Measurements from ENCODE around the gene ELMOD3. TPM values are rescaled to one million over a fixed set of nuclear protein-coding genes. Genes with fewer than 3 reads are reported as not detected.
"Not testable (repeated sequence)": the region's sequence is repeated elsewhere in the genome, so short reads cannot be mapped to it uniquely, and the experiment has no call there.

ELMOD3 gene
- total RNA-seq, 4 donors from 2014 or later = 23.4 to 34.5 (median 31.4) TPM

DNA sequence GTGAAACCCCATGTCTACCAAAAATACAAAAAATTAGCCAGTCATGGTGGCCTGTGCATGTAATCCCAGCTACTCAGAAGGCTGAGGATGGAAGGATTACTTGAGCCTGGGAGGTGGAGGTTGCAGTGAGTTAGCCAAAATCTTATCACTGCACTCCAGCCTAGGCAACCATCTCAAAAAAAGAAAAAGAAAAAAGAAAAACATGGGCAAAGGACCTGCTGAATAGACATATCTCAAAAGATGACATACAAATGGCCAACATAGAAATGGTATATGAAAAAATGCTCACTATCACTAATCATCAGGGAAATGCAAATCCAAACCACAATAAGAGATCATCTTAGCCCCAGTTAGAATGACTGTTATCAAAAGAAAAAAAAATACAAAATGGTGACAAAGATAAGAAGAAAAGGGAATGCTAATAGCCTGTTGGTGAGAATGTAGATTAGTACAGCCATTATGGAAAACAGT lies 25.4 kb upstream of the ELMOD3 start:
- no peaks in the 10 kb centered on the region for H3K27me3 ChIP-seq
- peaks cover 33 to 35% of the 10 kb centered on the region in 2 donors for H3K4me1 ChIP-seq
- DNase-seq = no peak
- H3K36me3 ChIP-seq = peaks cover 0 to 6% of the 10 kb centered on the region in 2 donors
- H3K9me3 ChIP-seq = no peaks in the 10 kb centered on the region
- no peak overlapping the region for H3K27ac ChIP-seq
- TF ChIP-seq, protein P1, sequence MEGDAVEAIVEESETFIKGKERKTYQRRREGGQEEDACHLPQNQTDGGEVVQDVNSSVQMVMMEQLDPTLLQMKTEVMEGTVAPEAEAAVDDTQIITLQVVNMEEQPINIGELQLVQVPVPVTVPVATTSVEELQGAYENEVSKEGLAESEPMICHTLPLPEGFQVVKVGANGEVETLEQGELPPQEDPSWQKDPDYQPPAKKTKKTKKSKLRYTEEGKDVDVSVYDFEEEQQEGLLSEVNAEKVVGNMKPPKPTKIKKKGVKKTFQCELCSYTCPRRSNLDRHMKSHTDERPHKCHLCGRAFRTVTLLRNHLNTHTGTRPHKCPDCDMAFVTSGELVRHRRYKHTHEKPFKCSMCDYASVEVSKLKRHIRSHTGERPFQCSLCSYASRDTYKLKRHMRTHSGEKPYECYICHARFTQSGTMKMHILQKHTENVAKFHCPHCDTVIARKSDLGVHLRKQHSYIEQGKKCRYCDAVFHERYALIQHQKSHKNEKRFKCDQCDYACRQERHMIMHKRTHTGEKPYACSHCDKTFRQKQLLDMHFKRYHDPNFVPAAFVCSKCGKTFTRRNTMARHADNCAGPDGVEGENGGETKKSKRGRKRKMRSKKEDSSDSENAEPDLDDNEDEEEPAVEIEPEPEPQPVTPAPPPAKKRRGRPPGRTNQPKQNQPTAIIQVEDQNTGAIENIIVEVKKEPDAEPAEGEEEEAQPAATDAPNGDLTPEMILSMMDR (IDR thresholded peaks at IDR 0.05) = no peak
- no peak for TF ChIP-seq POLR2A (IDR thresholded peaks at IDR 0.05)
- no peak overlapping the region for H3K4me3 ChIP-seq (replicated peaks in 1 of 3)
- intact Hi-C loops (cut with DNase I) = loop anchor here (10.0 kb wide), 1 partner anchor 216 kb away; no protein-coding TSS in a partner anchor

DNA sequence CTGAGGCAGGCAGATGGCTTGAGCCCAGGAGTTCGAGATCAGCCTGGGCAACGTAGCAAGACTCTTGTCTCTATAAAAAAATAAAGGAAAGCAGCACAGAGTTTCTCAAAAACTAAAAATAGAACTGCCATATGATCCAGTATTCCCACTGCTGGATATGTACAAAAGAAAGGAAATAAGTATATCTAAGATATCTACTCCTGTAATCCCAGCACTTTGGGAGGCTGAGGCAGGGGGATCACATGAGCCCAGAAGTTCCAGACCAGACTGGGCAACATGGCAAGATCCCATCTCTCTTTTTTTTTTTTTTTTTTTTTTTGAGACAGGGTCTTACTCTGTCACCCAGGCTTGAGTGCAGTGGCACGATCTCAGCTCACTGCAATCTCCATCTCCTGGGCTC lies 24.9 kb upstream of the ELMOD3 start:
- WGBS, 2 donors = 84 to 89% methylated on average over 3 of the region's 3 CpGs

DNA sequence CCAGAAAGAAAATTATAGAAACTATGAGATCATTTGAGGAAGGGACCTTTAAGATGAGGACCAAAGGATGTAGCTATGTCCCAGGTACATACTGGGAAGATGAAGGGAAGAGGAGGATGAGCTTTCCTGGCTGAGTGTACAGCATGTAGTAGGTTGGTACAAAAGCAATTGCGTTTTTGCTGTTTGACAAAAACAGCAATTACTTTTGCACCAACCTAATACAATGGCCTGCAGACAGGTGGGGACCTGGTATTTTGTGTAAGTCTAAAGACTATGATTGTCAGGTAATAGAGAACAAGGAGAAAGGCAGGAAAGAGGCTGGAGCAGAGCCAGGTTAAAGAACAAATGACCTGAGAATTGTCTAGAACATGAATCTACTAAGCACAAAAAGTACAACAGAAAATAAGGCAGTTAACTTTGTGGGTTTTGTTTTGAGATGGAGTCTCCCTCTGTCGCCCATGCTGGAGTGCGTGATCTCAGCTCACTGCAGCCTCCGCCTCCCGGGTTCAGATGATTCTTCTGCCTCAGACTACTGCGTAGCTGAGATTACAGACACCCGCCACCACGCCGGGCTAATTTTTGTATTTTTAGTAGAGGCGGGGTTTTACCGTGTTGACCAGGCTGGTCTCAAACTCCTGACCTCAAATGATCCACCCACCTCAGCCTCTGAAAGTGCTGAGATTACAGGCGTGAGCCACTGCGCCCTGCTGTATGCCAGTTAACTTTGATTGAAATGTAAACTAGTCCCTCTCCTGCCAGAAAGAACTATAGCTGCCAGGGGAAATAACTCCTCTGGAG lies 23.5 kb upstream of the ELMOD3 start:
- TF ChIP-seq, protein P1 (IDR thresholded peaks at IDR 0.05) = no peak
- TF ChIP-seq POLR2A (IDR thresholded peaks at IDR 0.05) = no peak
- Histone ChIP-seq H3K27ac (no peak overlapping the region), H3K27me3 (no peaks in the 10 kb centered on the region), H3K36me3 (no peaks in the 10 kb centered on the region), H3K4me1 (peaks cover 19% of the 10 kb centered on the region in 2 donors), H3K4me3 (replicated peaks in 1 of 3) (no peak overlapping the region), H3K9me3 (no peaks in the 10 kb centered on the region)
- intact Hi-C loops (cut with DNase I) = no loop called here
- no peak for DNase-seq
- WGBS, 2 donors = 71 to 84% methylated on average over 13 of the region's 13 CpGs

More for the DNA sequence above, 24.9 kb upstream of the ELMOD3 start:
- not testable (repeated sequence) for DNase-seq; H3K36me3 ChIP-seq; H3K27ac ChIP-seq; H3K9me3 ChIP-seq; H3K4me3 ChIP-seq (replicated peaks in 1 of 3); H3K27me3 ChIP-seq
- intact Hi-C loops (cut with DNase I) = loop anchor here (10.0 kb wide), 1 partner anchor 215 kb away; no protein-coding TSS in a partner anchor
- H3K4me1 ChIP-seq = peaks cover 32% of the 10 kb centered on the region in 2 donors

DNA sequence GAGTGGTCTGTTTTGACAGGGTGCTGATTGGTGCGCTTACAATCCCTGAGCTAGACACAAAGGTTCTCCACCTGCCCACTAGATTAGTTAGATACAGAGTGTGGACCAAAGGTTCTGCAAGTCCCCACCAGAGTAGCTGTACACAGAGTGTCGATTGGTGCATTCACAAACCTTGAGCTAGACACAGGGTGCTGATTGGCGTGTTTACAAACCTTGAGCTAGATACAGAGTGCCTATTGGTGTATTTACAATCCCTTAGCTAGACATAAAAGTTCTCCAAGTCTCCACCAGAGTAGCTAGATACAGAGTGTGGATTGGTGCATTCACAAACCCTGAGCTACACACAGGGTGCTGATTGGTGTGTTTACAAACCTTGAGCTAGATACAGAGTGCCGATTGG lies 20.7 kb upstream of the ELMOD3 start:
- H3K4me1 ChIP-seq; H3K36me3 ChIP-seq; H3K27me3 ChIP-seq; DNase-seq; H3K9me3 ChIP-seq; intact Hi-C loops (cut with DNase I); H3K4me3 ChIP-seq (replicated peaks in 1 of 3); H3K27ac ChIP-seq: not testable (repeated sequence)
- 96% methylated on average over 3 to 4 of the region's 4 CpGs for WGBS, 2 donors

DNA sequence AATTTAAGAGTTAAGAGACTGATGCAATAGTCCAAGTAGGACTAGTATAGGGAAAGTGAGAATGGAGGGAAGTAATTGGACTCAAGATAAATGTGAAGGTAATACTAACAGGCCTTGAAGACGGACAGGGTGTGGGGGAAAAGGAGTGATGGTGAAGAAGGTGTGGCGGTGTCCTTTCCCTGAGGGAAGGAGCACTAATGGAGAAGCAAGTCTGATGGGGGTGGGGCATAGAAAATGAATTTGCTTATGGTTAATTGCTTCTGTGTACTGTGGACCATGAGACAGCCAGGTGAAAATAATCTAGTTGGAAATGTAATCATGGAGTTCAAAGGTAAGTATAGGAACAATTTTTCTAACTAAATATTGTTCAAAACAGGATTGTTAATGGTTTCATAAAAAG lies 19.6 kb upstream of the ELMOD3 start:
- Histone ChIP-seq H3K4me3 (replicated peaks in 1 of 3) (no peak overlapping the region), H3K4me1 (no peaks in the 10 kb centered on the region), H3K27me3 (no peaks in the 10 kb centered on the region), H3K36me3 (no peaks in the 10 kb centered on the region), H3K27ac (no peak overlapping the region), H3K9me3 (no peaks in the 10 kb centered on the region)
- no peak for DNase-seq
- 49 to 73% methylated on average over 2 of the region's 2 CpGs for whole genome bisulfite sequencing, 2 donors
- intact Hi-C loops (cut with DNase I) = no loop called here
- TF ChIP-seq, protein P1 (IDR thresholded peaks at IDR 0.05) = no peak
- no peak for TF ChIP-seq POLR2A (IDR thresholded peaks at IDR 0.05)
